Measurements from ENCODE around the gene TMEM120A. TPM values are rescaled to one million over a fixed set of nuclear protein-coding genes. Genes with fewer than 3 reads are reported as not detected.

TMEM120A gene
- polyA plus RNA-seq, 1 donor (not counting 4 experiments of a cell fraction or from before 2014, with no cell fraction given), result 47.0 TPM

GRCh38 chr7:75979759-75980429 lies 14.5 kb downstream of the TMEM120A start:
- dilution Hi-C loops (cut with MboI; ENCODE audit: extremely low pct_ligation_motif_present, low sequenced_read_pairs), result no loop called here
- no peak overlapping the region for H3K4me2 ChIP-seq (ENCODE audit: control insufficient read depth, extremely low read depth, insufficient read depth, low read depth, low read length)
- no peaks in the 10 kb centered on the region for H3K79me2 ChIP-seq (ENCODE audit: control insufficient read depth, insufficient read depth, low read length)
- no peaks in the 10 kb centered on the region for H3K9me1 ChIP-seq (ENCODE audit: control insufficient read depth, extremely low read depth, insufficient read depth, low read length)
- no peak for DNase-seq (ENCODE audit: low read depth, low spot score)
- H3K27ac ChIP-seq (ENCODE audit: control insufficient read depth, insufficient read depth, low read length), result no peak overlapping the region
- no peak overlapping the region for H3K4me3 ChIP-seq (ENCODE audit: control insufficient read depth in 2 of 3, extremely low read depth in 1 of 3, insufficient read depth in 2 of 3, low read depth in 1 of 3, low read length in 3 of 3)
- no peaks in the 10 kb centered on the region for H3K9me3 ChIP-seq (ENCODE audit: control insufficient read depth, low read depth, low read length)
- H3K9ac ChIP-seq (ENCODE audit: control insufficient read depth, extremely low read depth, insufficient read depth, low read length), result no peak overlapping the region
- H3K36me3 ChIP-seq (ENCODE audit: control insufficient read depth in 2 of 2, extremely low read depth in 1 of 2, insufficient read depth in 2 of 2, low read length in 2 of 2), result peaks cover 6 to 17% of the 10 kb centered on the region in 2 experiments
- H2AFZ ChIP-seq (ENCODE audit: control insufficient read depth, low read length), result no peak overlapping the region
- no peak for FAIRE-seq
- no peaks in the 10 kb centered on the region for H4K20me1 ChIP-seq (ENCODE audit: control insufficient read depth, extremely low read depth, insufficient read depth, low read length)
- H3K4me1 ChIP-seq (ENCODE audit: control insufficient read depth, extremely low read depth, insufficient read depth, low read length), result peaks cover 2% of the 10 kb centered on the region
- no peak for TF ChIP-seq CTCF (optimal IDR thresholded peaks at IDR 0.05 in 1 of 3, IDR thresholded peaks at IDR 0.05 in 1 of 3, conservative IDR thresholded peaks at IDR 0.05 in 1 of 3; ENCODE audit: extremely low read depth in 1 of 3, insufficient read depth in 2 of 3, low read length in 3 of 3)
- no peak for TF ChIP-seq EZH2 (IDR thresholded peaks at IDR 0.05; ENCODE audit: low read length)
- H3K27me3 ChIP-seq (ENCODE audit: control insufficient read depth, extremely low read depth, insufficient read depth, low read length), result no peaks in the 10 kb centered on the region

GRCh38 chr7:75977743-75978142 lies 16.7 kb downstream of the TMEM120A start:
- peaks cover 2% of the 10 kb centered on the region for H3K4me1 ChIP-seq (ENCODE audit: control insufficient read depth, extremely low read depth, insufficient read depth, low read length)
- H3K9ac ChIP-seq (ENCODE audit: control insufficient read depth, extremely low read depth, insufficient read depth, low read length), result no peak overlapping the region
- dilution Hi-C loops (cut with MboI; ENCODE audit: extremely low pct_ligation_motif_present, low sequenced_read_pairs), result no loop called here
- TF ChIP-seq CTCF (optimal IDR thresholded peaks at IDR 0.05 in 1 of 3, IDR thresholded peaks at IDR 0.05 in 1 of 3, conservative IDR thresholded peaks at IDR 0.05 in 1 of 3; ENCODE audit: extremely low read depth in 1 of 3, insufficient read depth in 2 of 3, low read length in 3 of 3) (no peak), EZH2 (IDR thresholded peaks at IDR 0.05; ENCODE audit: low read length) (no peak)
- peaks cover 4 to 16% of the 10 kb centered on the region in 2 experiments for H3K36me3 ChIP-seq (ENCODE audit: control insufficient read depth in 2 of 2, extremely low read depth in 1 of 2, insufficient read depth in 2 of 2, low read length in 2 of 2)
- no peak overlapping the region for H3K4me2 ChIP-seq (ENCODE audit: control insufficient read depth, extremely low read depth, insufficient read depth, low read depth, low read length)
- no peaks in the 10 kb centered on the region for H4K20me1 ChIP-seq (ENCODE audit: control insufficient read depth, extremely low read depth, insufficient read depth, low read length)
- no peak overlapping the region for H3K4me3 ChIP-seq (ENCODE audit: control insufficient read depth in 2 of 3, extremely low read depth in 1 of 3, insufficient read depth in 2 of 3, low read depth in 1 of 3, low read length in 3 of 3)
- no peak overlapping the region for H2AFZ ChIP-seq (ENCODE audit: control insufficient read depth, low read length)
- H3K9me1 ChIP-seq (ENCODE audit: control insufficient read depth, extremely low read depth, insufficient read depth, low read length), result no peaks in the 10 kb centered on the region
- no peaks in the 10 kb centered on the region for H3K79me2 ChIP-seq (ENCODE audit: control insufficient read depth, insufficient read depth, low read length)
- H3K27ac ChIP-seq (ENCODE audit: control insufficient read depth, insufficient read depth, low read length), result no peak overlapping the region
- H3K27me3 ChIP-seq (ENCODE audit: control insufficient read depth, extremely low read depth, insufficient read depth, low read length), result no peaks in the 10 kb centered on the region
- FAIRE-seq, result no peak
- no peak for DNase-seq (ENCODE audit: low read depth, low spot score)
- no peaks in the 10 kb centered on the region for H3K9me3 ChIP-seq (ENCODE audit: control insufficient read depth, low read depth, low read length)

Data from keratinocyte (primary cell).